ENCODE measurements around the gene SNX33. TPM values are rescaled to one million over a fixed set of nuclear protein-coding genes. Genes with fewer than 3 reads are reported as not detected.

Gene SNX33
- total and polyA plus RNA-seq, 2 of the 13 experiments (the other 11 are each of a cell fraction or from before 2014, with no cell fraction given) = 11.0 to 11.6 TPM

DNA sequence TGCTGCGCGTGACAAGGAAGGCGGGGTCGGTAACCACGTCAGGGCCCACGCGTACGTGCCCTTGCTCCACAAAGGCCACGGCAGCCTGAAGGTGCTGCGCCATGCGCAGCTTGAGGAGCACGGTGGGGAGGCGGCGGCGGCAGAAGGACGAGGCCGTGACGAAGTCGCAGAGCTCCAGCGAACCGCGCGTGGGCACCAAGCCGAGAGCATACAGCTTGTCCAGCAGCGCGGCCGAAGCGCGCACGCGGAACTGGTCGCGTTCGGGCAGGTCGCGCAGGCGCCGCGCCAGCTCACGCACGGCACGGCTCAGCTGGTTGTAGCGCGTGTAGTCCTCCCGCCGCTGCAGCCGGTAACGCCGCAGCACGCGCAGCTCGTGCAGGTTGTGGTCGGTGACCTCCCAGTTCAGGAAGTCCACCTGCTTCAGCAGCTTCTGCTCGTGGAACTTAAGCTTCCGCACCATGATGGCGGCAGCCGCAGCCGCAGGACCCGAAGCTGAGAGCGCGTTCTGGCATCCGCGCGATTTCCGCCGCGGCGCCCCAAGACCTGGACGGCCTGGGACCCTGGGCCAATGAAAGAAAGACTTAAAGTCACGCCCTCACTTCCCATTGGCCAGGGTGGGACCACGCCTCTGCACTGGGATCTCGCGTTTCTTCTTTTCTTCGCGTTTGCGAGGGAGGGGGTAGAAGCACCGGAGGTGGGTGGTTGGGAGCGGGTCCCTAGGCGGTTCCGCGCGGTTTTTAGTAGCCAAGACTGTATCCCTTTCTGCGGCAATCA lies 7.8 kb upstream of the SNX33 start, which contains the start of gene IMP3 (continued):
- TF ChIP-seq, protein P1, sequence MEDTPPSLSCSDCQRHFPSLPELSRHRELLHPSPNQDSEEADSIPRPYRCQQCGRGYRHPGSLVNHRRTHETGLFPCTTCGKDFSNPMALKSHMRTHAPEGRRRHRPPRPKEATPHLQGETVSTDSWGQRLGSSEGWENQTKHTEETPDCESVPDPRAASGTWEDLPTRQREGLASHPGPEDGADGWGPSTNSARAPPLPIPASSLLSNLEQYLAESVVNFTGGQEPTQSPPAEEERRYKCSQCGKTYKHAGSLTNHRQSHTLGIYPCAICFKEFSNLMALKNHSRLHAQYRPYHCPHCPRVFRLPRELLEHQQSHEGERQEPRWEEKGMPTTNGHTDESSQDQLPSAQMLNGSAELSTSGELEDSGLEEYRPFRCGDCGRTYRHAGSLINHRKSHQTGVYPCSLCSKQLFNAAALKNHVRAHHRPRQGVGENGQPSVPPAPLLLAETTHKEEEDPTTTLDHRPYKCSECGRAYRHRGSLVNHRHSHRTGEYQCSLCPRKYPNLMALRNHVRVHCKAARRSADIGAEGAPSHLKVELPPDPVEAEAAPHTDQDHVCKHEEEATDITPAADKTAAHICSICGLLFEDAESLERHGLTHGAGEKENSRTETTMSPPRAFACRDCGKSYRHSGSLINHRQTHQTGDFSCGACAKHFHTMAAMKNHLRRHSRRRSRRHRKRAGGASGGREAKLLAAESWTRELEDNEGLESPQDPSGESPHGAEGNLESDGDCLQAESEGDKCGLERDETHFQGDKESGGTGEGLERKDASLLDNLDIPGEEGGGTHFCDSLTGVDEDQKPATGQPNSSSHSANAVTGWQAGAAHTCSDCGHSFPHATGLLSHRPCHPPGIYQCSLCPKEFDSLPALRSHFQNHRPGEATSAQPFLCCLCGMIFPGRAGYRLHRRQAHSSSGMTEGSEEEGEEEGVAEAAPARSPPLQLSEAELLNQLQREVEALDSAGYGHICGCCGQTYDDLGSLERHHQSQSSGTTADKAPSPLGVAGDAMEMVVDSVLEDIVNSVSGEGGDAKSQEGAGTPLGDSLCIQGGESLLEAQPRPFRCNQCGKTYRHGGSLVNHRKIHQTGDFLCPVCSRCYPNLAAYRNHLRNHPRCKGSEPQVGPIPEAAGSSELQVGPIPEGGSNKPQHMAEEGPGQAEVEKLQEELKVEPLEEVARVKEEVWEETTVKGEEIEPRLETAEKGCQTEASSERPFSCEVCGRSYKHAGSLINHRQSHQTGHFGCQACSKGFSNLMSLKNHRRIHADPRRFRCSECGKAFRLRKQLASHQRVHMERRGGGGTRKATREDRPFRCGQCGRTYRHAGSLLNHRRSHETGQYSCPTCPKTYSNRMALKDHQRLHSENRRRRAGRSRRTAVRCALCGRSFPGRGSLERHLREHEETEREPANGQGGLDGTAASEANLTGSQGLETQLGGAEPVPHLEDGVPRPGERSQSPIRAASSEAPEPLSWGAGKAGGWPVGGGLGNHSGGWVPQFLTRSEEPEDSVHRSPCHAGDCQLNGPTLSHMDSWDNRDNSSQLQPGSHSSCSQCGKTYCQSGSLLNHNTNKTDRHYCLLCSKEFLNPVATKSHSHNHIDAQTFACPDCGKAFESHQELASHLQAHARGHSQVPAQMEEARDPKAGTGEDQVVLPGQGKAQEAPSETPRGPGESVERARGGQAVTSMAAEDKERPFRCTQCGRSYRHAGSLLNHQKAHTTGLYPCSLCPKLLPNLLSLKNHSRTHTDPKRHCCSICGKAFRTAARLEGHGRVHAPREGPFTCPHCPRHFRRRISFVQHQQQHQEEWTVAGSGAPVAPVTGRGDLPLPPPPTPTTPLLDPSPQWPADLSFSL (CRISPR knock-in tag; IDR thresholded peaks at IDR 0.05) = no peak; the same call in 1 of the 2 replicates
- 0 out of 2 replicates have a peak, but pooled peaks have one; percentile 15 for TF ChIP-seq IRF2 (CRISPR knock-in tag; IDR thresholded peaks at IDR 0.05)
- peak; percentile 88; the same call in 1 of the 2 replicates for TF ChIP-seq MED13 (CRISPR knock-in tag; IDR thresholded peaks at IDR 0.05)
- no peak for TF ChIP-seq ZNF431 (CRISPR knock-in tag; IDR thresholded peaks at IDR 0.05; ENCODE audit: borderline replicate concordance, low read depth)
- no peak for TF ChIP-seq ZNF496 (CRISPR knock-in tag; IDR thresholded peaks at IDR 0.05; ENCODE audit: insufficient replicate concordance)
- TF ChIP-seq ZSCAN29 (CRISPR knock-in tag; conservative IDR thresholded peaks at IDR 0.05) = no peak; the same call in 1 of the 2 replicates
- peak; percentile 88; the same call in 1 of the 2 replicates for TF ChIP-seq MEIS1 (CRISPR knock-in tag; IDR thresholded peaks at IDR 0.05; ENCODE audit: borderline replicate concordance)
- TF ChIP-seq SOX13 (IDR thresholded peaks at IDR 0.05) = no peak; the same call in 1 of the 2 replicates
- TF ChIP-seq SOX13 (CRISPR knock-in tag; conservative IDR thresholded peaks at IDR 0.05 in 1 of 2, IDR thresholded peaks at IDR 0.05 in 1 of 2) = peak in 1 of 2 experiments; percentile 27; a peak in 2 of 4 replicates
- no peak for TF ChIP-seq HHEX (CRISPR knock-in tag; IDR thresholded peaks at IDR 0.05)
- TF ChIP-seq ZNF746 (CRISPR knock-in tag; IDR thresholded peaks at IDR 0.05) = no peak; the same call in 1 of the 2 replicates
- peak; percentile 76; the same call in 1 of the 2 replicates for TF ChIP-seq ZNF337 (CRISPR knock-in tag; IDR thresholded peaks at IDR 0.05; ENCODE audit: borderline replicate concordance, low read depth)
- TF ChIP-seq ZBTB38 (CRISPR knock-in tag; IDR thresholded peaks at IDR 0.05) = peak; percentile 73
- no peak for TF ChIP-seq NONO (IDR thresholded peaks at IDR 0.05)
- TF ChIP-seq NONO (CRISPR knock-in tag; conservative IDR thresholded peaks at IDR 0.05) = peak; percentile 98
- peak; percentile 91 for TF ChIP-seq ZNF616 (CRISPR knock-in tag; IDR thresholded peaks at IDR 0.05; ENCODE audit: low read depth)
- peak; percentile 89 for TF ChIP-seq SALL2 (CRISPR knock-in tag; IDR thresholded peaks at IDR 0.05)
- TF ChIP-seq KDM4B (CRISPR knock-in tag; IDR thresholded peaks at IDR 0.05) = peak; percentile 66; the same call in 1 of the 2 replicates
- TF ChIP-seq ZNF83 (CRISPR knock-in tag; IDR thresholded peaks at IDR 0.05; ENCODE audit: borderline replicate concordance) = no peak; the same call in 1 of the 2 replicates
- no peak for TF ChIP-seq SUZ12 (IDR thresholded peaks at IDR 0.05; ENCODE audit: low read depth, low read length)
- TF ChIP-seq FOXA1 (IDR thresholded peaks at IDR 0.05) = no peak
- peak; percentile 4; the same call in 1 of the 2 replicates for TF ChIP-seq FOXA1 (CRISPR knock-in tag; IDR thresholded peaks at IDR 0.05)
- TF ChIP-seq RARG (CRISPR knock-in tag; IDR thresholded peaks at IDR 0.05; ENCODE audit: low read depth) = 0 out of 2 replicates have a peak, but pooled peaks have one; percentile 17
- TF ChIP-seq SP2 (CRISPR knock-in tag; IDR thresholded peaks at IDR 0.05) = peak; percentile 82
- no peak for TF ChIP-seq ZNF3 (CRISPR knock-in tag; IDR thresholded peaks at IDR 0.05)
